HFF-Myc (cell line): ENCODE results near the gene IL36RN.

Experiments
- DNase-seq: peaks from one replicate; pipeline ENCODE4 v3.0.0-alpha.2; 2011; ENCODE audit warnings: low read depth; ENCODE audit errors: extremely low read depth
- H3K4me3 ChIP-seq: replicated peaks from 2 replicates; pipeline ENCODE4 v1.5.1; 2011; ENCODE audit warnings: low read depth, mild to moderate bottlenecking, control low read depth, low read length
- TF ChIP-seq, protein P1 (sequence below): IDR thresholded peaks from 2 replicates; pipeline ENCODE4 v1.5.1; 2012; ENCODE audit warnings: mild to moderate bottlenecking, low read depth, low read length, control low read depth; ENCODE audit errors: missing control alignments

IL36RN gene

DNA sequence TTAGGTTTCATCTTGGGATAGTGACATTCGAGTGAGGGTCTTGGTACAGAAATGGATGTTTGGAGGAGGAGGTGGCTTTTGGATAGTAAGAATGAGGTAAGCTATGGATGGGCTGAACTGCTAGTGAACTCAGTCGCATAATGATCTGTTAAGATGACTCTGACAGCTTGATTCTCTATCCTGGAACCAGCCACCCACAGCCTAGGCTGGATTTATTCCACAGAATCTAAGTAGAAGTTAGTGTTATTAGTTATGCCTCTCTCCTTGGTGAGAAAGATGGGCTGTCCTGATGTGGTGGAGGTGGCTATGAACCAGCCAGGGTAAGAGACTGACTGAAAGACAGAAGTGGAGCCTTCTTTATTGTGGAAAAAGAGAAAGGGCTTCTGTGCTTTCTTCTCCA, 31.3 kb upstream of the IL36RN start:
- no peak for DNase-seq
- no peak overlapping the region for H3K4me3 ChIP-seq
- TF ChIP-seq, protein P1, sequence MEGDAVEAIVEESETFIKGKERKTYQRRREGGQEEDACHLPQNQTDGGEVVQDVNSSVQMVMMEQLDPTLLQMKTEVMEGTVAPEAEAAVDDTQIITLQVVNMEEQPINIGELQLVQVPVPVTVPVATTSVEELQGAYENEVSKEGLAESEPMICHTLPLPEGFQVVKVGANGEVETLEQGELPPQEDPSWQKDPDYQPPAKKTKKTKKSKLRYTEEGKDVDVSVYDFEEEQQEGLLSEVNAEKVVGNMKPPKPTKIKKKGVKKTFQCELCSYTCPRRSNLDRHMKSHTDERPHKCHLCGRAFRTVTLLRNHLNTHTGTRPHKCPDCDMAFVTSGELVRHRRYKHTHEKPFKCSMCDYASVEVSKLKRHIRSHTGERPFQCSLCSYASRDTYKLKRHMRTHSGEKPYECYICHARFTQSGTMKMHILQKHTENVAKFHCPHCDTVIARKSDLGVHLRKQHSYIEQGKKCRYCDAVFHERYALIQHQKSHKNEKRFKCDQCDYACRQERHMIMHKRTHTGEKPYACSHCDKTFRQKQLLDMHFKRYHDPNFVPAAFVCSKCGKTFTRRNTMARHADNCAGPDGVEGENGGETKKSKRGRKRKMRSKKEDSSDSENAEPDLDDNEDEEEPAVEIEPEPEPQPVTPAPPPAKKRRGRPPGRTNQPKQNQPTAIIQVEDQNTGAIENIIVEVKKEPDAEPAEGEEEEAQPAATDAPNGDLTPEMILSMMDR = no peak

DNA sequence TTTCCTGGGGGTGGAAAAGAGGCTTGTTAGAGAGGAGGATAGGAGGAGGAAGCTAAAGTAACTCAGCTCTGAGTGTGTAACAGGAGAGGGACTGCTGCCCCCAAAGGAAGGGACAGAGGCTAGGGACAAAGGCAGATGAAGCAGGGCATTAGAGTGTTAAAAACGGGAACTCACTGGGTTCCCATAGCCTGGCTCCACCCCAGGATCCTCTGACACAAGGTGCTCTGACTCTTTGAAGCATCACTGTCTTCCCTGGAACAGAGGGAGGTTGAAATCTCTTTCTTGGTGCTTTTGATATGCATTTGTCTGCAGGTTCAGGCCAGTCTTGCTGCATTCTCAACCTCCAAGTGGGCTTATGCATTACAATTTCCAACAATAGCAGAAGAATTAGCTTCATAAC, 30.9 kb upstream of the IL36RN start:
- TF ChIP-seq, protein P1 = no peak
- no peak overlapping the region for H3K4me3 ChIP-seq

DNA sequence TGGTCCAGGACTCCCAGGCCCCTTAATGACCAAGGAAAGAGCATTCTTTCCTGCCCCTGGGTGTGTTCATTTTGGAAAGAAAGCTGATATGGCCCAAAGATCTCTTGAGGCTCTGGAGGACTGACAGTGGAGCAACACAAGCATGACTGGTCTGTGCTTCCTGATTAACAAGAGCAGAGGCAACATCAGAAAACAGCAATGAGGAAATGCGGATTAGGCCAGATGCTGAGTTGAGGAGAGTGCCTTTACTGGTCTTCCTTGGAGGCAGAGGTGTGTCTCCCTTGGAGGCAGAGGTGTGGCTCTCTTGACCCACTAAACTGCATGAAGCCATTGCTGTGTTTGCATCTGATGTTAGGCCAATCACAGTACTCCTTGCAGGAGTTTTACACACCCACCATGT, 26.3 kb upstream of the IL36RN start:
- no peak overlapping the region for H3K4me3 ChIP-seq
- DNase-seq = no peak
- TF ChIP-seq, protein P1 = no peak

More for the DNA sequence above, 30.9 kb upstream of the IL36RN start:
- no peak for DNase-seq

- DNase-seq = no peak
- TF ChIP-seq, protein P1 = no peak
- H3K4me3 ChIP-seq = no peak overlapping the region
These were observed 25.0 kb upstream of the IL36RN start for GRCh38 chr2:113034016-113034415.

DNA sequence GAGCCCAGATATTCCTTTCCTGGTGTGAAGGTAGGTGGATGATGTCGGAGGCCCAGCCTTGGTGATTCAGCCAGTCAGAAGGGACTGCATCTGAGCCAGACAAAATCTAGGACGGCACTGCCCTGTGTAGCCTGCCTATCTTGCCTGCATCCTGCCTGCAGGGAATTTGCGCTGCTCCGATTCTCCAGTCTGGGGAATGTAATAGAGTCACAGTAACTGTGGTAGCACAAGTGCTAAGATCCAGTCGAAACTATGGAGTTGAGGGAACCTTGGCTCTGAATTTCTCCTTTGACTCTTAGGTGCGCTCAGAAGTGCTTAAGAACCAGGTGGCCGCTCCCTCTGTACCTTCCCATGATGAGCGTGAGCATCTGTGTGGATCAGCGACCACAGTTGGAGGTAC, 22.2 kb upstream of the IL36RN start:
- TF ChIP-seq, protein P1 = no peak
- H3K4me3 ChIP-seq = no peak overlapping the region
- DNase-seq = no peak

DNA sequence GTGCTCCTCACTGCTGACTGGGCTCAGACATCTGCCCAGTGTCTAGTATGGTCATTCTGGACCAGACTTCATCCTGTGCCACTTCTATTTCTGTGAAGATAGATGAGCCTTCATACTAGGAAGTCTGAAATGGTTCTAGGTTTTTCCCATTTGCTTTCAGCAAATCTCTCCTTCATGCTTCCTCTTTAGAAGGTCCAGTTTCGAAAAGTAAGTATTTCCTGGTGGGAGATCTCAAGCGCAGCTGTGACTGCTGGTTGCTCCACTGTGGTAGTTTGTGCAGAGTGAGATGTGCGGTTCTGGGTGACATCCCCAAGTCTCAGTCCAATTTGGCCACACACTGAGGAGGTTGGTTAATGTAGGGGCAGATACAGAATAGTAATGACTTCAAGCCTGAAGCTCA, 20.7 kb upstream of the IL36RN start:
- no peak overlapping the region for H3K4me3 ChIP-seq
- DNase-seq = no peak
- TF ChIP-seq, protein P1 = no peak

GRCh38 chr2:113039158-113039557, 19.8 kb upstream of the IL36RN start:
- TF ChIP-seq, protein P1 = no peak
- no peak for DNase-seq
- H3K4me3 ChIP-seq = no peak overlapping the region
